MG63 (cell line): ENCODE measurements around the gene BBS9. TPM values are rescaled to one million over a fixed set of nuclear protein-coding genes. Genes with fewer than 3 reads are reported as not detected.
"Not testable (repeated sequence)": the region's sequence is repeated elsewhere in the genome, so short reads cannot be mapped to it uniquely, and the experiment has no call there.

Source experiments
- DNase-seq: peaks from one replicate; pipeline ENCODE4 v3.0.0-alpha.2; 2020
- H3K27me3 ChIP-seq: fragments of 250-450 bp; sonication (Bioruptor Pico); 2 replicates; pipeline ENCODE4 v1.5.1; 2020; ENCODE audit warnings: mild to moderate bottlenecking, moderate library complexity
- H3K36me3 ChIP-seq: fragments of 250-450 bp; sonication (Bioruptor Pico); 2 replicates; pipeline ENCODE4 v1.5.1; 2020; ENCODE audit warnings: mild to moderate bottlenecking, moderate library complexity
- H3K4me3 ChIP-seq: fragments of 250-450 bp; sonication (Bioruptor Pico); 2 replicates; pipeline ENCODE4 v1.5.1; 2020; ENCODE audit warnings: mild to moderate bottlenecking, moderate library complexity
- H3K9me3 ChIP-seq: fragments of 250-450 bp; sonication (Bioruptor Pico); 2 replicates; pipeline ENCODE4 v1.5.1; 2020; ENCODE audit warnings: mild to moderate bottlenecking, moderate library complexity
- total RNA-seq: library from RNA; depleted of rRNA; stranded (reverse); fragments of >200 nt; shearing (Covaris generic); gene quantifications from 2 replicates; pipeline ENCODE4 v1.2.3, GENCODE V29; 2014; ENCODE audit warnings: low replicate concordance

BBS9 gene
- total RNA-seq, 1 experiment from 2014 or later = 25.7 TPM

DNA sequence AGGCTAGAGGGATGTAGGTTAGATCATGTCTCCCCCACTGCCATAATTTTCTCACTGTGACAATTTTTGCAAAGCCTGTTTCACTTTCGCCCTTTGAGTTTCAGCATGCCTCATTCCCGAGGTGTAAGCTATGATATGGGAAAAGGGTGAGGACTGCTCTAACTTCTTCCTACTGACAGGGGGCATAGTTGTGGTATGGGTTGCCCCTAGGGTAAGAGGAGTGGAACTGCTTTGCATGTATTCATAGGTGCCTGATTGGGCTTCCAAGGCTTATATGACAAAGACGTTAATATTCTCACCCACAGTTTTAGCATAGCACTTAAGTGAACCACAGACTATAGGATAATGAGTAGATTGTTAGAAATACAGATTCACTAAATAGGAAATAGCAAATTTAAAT, 148.7 kb downstream of the BBS9 start:
- no peaks in the 10 kb centered on the region for H3K27me3 ChIP-seq
- H3K4me3 ChIP-seq = no peak overlapping the region
- peaks cover 10% of the 10 kb centered on the region for H3K9me3 ChIP-seq
- H3K36me3 ChIP-seq = peaks cover 19% of the 10 kb centered on the region
- DNase-seq = no peak

DNA sequence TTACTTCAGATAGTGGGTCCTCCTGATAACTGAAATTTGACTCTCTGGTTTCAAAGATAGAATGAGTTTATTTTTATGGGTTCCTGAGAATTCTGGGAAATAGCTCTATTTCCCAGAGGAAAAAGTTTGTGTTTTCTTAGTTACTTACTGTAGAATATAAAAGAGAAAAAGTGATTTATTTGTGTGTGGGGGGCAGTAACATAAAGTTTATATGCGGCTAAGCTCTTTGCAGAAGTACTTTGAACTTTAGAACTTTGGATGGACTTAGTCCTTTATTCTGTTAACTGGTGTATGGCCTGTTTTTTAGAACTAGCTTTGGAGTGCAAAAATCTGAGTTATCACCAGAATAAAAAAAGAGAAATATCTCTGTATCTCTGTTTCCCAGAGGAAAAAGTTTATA, 157.1 kb downstream of the BBS9 start:
- peaks cover 5% of the 10 kb centered on the region; the same call in 1 of the 2 replicates for H3K36me3 ChIP-seq
- H3K4me3 ChIP-seq = no peak overlapping the region
- H3K9me3 ChIP-seq = peaks cover 5% of the 10 kb centered on the region; the same call in 1 of the 2 replicates
- no peaks in the 10 kb centered on the region for H3K27me3 ChIP-seq
- no peak for DNase-seq

DNA sequence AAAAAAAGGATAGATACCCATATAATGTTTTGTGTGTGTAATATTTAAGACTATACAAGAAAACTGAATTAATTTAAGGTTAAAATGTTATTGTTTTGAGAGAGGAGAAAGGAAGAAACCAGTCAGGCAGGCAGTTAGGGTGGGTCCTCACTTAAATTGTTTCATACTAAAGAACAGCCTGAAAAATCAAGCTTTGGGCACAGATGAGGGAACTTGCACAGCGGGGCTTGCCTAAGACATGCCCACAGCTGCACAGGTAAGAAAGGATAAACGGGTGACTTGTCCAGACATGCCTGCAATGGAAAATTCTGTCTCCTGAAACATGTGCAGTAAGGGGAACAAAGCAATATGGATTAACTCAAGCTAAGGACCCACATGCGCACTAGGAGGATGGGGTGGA, 158.4 kb downstream of the BBS9 start:
- no peaks in the 10 kb centered on the region for H3K27me3 ChIP-seq
- peaks cover 5% of the 10 kb centered on the region; the same call in 1 of the 2 replicates for H3K9me3 ChIP-seq
- H3K36me3 ChIP-seq = peaks cover 5% of the 10 kb centered on the region; the same call in 1 of the 2 replicates
- DNase-seq = no peak
- no peak overlapping the region for H3K4me3 ChIP-seq

DNA sequence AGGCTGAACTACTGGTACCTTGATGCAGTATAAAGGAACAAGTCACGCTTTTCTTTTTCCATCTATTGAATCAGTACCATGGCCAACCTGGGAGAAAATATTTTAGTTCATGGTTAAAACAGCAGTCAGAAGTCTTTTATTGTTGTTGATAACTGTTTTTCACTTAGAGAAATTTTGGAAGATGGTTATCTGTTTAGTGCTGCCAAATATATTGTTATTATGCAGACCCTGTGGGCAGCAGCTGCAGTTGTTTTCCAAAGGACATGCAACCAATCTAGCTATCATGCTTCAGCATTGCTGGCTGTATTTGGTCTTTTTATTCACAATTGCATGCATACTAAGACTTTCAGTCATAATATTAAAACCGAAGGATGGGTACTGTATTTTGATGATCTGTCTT, 169.5 kb downstream of the BBS9 start:
- H3K36me3 ChIP-seq = no peaks in the 10 kb centered on the region; the same call in 1 of the 2 replicates
- peaks cover 18% of the 10 kb centered on the region for H3K9me3 ChIP-seq
- no peak overlapping the region for H3K4me3 ChIP-seq
- H3K27me3 ChIP-seq = no peaks in the 10 kb centered on the region
- DNase-seq = no peak

DNA sequence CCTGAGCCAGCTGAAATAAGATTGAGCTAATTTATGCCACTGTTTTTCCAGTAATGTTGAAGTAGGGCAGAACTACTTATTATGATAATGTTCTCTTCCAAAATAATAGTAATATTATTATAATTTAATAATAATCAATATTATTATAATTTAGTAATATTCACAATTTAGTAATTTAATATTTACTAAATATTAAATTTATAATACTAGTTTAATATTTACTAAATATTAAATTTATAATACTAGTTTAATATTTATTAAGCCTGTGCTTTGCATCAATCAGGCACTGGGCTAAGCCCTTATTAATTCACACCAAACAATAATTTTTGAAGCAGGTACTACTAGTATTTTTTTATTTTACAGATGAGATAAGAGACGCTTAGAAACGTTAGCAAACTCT, 170.1 kb downstream of the BBS9 start:
- Histone ChIP-seq H3K36me3 (no peaks in the 10 kb centered on the region; the same call in 1 of the 2 replicates), H3K9me3 (peaks cover 18% of the 10 kb centered on the region), H3K4me3 (no peak overlapping the region), H3K27me3 (no peaks in the 10 kb centered on the region)
- no peak for DNase-seq

DNA sequence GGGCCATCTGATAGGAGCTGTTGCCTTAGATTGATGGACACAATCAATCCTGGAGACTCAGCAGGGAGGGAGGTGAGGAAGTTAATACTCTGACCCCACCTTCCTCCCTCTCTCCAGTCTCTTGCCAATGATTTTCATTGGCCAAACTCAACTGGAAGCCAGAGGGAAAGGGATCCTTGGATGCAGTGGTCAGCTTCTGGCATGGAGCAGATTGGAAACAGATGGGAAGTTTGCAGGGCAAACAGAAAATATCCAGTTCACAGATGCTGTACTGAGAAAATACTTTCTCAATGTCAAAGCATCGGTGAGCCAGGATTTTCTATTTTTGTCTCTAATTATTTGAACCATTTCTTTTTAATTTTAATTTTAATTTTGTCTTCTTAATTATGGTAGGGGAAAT, 170.8 kb downstream of the BBS9 start:
- H3K4me3 ChIP-seq = no peak overlapping the region
- DNase-seq = no peak
- no peaks in the 10 kb centered on the region for H3K27me3 ChIP-seq
- H3K9me3 ChIP-seq = peaks cover 18% of the 10 kb centered on the region
- no peaks in the 10 kb centered on the region; the same call in 1 of the 2 replicates for H3K36me3 ChIP-seq

DNA sequence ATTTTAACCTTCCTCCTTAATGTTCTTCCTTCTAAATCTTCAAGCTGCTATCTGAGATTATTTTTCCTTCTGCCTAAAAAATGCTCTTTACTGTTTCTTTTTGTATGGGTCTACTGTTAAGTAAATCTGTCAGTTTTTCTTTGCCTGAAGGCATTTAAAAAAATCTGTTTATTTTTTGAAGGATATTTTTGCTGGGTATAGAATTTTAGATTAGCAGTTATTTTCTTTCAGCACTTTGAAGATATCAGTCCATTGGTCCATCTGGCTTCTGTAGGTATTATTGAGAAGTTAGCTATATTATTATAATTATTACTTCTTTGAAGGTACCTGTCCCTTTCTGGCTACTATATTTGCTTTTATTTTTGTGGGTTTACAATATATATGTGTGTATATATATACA, 171.4 kb downstream of the BBS9 start:
- H3K36me3 ChIP-seq = no peaks in the 10 kb centered on the region; the same call in 1 of the 2 replicates
- H3K4me3 ChIP-seq = no peak overlapping the region
- DNase-seq = no peak
- H3K9me3 ChIP-seq = peaks cover 19% of the 10 kb centered on the region
- no peaks in the 10 kb centered on the region for H3K27me3 ChIP-seq

DNA sequence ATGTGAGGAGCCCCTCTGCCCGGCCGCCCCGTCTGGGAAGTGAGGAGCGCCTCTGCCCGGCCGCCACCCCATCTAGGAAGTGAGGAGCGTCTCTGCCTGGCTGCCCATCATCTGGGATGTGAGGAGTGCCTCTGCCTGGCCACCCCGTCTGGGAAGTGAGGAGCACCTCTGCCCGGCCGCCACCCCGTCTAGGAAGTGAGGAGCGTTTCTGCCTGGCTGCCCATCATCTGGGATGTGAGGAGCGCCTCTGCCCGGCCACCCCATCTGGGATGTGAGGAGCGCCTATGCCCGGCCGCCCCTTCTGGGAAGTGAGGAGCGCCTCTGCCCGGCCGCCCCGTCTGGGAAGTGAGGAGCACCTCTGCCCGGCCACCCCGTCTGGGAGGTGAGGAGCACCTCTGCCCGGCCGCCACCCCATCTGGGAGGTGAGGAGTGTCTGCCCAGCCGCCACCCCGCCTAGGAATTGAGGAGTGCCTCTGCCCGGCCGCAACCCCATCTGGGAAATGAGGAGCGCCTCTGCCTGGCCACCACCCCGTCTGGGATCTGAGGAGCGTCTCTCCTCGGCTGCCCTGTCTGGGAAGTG, 174.7 kb downstream of the BBS9 start:
- H3K9me3 ChIP-seq = peaks cover 22% of the 10 kb centered on the region
- H3K36me3 ChIP-seq, H3K4me3 ChIP-seq: not testable (repeated sequence)

DNA sequence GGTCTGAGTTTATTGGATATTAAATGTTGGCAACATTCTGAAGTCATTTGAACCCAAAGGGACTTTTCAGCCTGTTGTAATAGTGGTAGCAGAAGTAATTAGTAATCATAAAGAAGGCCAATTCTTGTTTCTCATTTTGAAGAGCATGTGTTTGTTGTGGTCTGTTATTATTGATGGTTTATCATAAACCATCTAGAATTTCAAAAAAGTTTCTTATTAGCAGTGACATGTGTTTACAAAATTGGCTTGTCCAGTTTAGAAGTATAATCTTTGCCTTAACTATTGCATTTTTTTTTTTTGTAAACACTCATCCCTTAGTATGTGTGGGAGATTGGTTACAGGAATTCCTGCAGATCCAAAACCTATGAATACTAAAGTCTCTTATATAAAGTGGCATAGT, 177.8 kb downstream of the BBS9 start:
- H3K9me3 ChIP-seq = peaks cover 6% of the 10 kb centered on the region
- no peaks in the 10 kb centered on the region for H3K27me3 ChIP-seq
- H3K4me3 ChIP-seq = no peak overlapping the region
- DNase-seq = no peak
- H3K36me3 ChIP-seq = no peaks in the 10 kb centered on the region; the same call in 1 of the 2 replicates

More for the DNA sequence above, 174.7 kb downstream of the BBS9 start:
- H3K27me3 ChIP-seq, DNase-seq: not testable (repeated sequence)

DNA sequence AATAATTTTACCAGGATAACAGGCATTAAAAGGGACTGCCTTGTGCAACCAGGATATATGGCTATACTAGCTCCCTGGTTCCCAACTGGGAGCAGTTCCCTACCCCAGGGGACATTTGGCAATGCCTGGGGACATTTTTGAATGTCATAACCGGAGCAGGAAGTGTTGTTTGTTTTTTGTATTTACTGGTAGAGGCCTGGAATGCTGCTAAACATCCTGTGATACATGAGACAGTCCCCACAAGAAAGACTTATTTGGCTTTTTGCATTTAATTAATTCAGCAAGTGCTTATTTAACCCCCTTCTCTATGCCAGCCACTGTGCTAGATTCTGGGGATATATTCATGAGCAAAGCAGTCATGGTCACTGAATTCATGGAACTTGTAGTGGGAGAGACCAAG, 181.2 kb downstream of the BBS9 start:
- no peak for DNase-seq
- H3K36me3 ChIP-seq = no peaks in the 10 kb centered on the region; the same call in 1 of the 2 replicates
- no peak overlapping the region for H3K4me3 ChIP-seq
- no peaks in the 10 kb centered on the region for H3K27me3 ChIP-seq
- peaks cover 4% of the 10 kb centered on the region for H3K9me3 ChIP-seq

DNA sequence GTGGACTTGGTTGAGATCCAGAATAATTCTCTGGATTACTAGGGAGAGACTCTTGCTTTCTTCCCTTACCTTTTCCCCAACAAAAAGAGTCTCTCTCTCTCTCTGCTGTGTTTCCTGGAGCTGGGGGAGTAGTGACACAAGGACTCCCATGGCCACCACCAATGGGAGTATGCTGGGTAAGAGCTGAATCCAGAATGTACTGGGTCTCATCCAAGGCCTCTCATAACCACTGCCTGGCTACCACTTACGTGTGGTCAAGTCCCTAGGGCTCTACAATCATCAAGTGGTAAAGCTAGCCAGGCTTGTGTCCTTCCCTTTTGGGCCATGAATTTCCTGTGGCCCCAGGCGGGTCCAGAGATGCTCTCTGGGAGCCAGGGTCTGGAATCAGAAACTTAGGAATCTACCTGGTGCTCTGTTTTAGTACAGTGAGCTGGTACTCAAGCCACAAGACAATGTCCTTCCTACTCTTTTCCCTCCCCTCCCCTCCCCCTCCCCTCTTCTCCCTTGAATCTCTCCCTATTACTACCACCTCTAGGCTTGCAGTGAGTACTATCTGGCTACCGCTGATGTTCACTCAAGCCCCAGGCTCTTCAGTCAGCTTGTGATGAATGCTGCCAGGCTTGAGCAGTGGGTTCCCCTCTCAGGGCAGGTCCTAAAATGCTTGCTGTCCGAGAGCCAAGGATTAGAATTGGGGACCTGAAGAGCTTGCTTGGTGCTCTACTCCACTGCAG, 196.6 kb downstream of the BBS9 start:
- Histone ChIP-seq H3K4me3 (no peak overlapping the region), H3K36me3 (no peaks in the 10 kb centered on the region; the same call in 1 of the 2 replicates), H3K9me3 (peaks cover 8% of the 10 kb centered on the region), H3K27me3 (no peaks in the 10 kb centered on the region)
- DNase-seq = no peak

DNA sequence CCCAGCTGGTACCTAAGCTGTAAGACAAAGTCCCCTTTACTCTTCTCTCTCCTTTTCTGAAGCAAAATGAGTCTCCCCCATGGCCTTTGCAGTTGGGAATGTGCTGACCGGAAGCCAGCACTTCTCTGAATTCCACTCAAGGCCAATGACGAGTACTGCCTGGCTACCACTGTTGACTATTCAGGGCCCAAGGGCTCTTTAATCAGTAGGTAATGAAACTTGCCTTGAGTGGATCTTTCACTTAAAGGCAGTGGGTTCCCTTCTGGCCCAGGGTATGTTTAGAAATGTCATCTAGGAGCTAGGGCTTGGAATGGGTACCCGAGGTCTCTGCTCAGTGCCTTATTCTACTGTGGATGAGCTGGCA, 197.1 kb downstream of the BBS9 start:
- Histone ChIP-seq H3K9me3 (peaks cover 8% of the 10 kb centered on the region), H3K4me3 (no peak overlapping the region), H3K36me3 (no peaks in the 10 kb centered on the region; the same call in 1 of the 2 replicates), H3K27me3 (no peaks in the 10 kb centered on the region)
- DNase-seq = no peak

DNA sequence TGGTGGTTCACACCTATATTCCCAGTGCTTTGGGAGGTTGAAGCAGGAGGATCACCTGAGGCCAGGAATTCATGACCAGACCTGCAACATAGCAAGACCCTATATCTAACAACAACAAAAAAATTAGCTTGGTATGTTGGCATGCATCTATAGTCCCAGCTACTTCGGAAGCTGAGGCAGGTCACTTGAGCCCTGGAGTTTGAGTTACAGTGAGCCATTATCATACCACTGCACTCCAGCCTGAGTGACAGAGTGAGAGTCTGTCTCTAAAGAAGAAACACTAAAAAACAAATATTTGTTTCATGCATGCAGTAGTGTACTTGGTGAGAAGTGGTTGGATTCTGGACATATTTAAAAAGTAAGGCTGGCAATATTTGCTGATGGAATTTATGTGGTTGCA, 198.1 kb downstream of the BBS9 start:
- Histone ChIP-seq H3K9me3 (peaks cover 8% of the 10 kb centered on the region), H3K27me3 (no peaks in the 10 kb centered on the region), H3K36me3 (no peaks in the 10 kb centered on the region; the same call in 1 of the 2 replicates), H3K4me3 (no peak overlapping the region)
- DNase-seq = no peak

DNA sequence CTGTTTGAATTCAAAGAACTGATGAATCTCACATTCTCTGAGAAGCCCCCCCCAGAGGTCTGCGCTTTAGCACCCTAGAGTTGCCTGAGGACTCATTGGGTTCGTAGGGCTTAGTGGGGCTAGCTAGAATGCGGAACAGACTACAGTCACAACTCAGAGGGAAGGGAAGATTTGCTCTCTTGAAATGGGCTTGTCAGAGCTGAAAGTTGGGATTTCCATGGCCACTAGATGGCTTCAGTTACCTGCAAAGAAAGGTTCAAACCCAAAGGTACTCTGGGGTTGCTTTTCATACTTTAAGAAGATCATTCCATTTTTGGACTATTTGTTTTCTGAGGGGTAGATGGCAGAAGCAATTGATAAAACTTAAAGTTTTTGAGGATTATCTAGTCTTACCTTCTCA, 205.0 kb downstream of the BBS9 start:
- H3K27me3 ChIP-seq = no peaks in the 10 kb centered on the region
- no peaks in the 10 kb centered on the region for H3K9me3 ChIP-seq
- DNase-seq = no peak
- no peaks in the 10 kb centered on the region for H3K36me3 ChIP-seq
- no peak overlapping the region for H3K4me3 ChIP-seq

DNA sequence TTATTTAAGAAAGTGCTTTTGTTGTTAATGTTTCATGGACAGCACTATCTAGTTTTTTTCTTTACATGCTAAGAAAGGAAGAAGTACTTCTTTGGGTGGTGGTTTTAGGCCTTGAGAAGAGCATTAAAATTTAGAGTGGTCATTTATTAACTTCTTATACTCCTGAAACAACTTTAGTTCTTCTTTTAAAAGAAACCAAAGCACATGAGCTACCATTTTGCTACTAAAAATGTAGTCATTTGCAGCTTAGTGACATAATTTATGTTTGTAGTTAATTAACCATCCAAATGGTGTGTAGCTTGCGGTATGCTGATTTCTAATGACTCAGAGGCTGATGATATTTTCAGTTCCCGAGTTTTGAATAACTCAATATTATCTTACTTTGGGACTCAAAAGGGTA, 207.5 kb downstream of the BBS9 start:
- Histone ChIP-seq H3K4me3 (no peak overlapping the region), H3K27me3 (no peaks in the 10 kb centered on the region), H3K36me3 (no peaks in the 10 kb centered on the region), H3K9me3 (no peaks in the 10 kb centered on the region)
- no peak for DNase-seq

DNA sequence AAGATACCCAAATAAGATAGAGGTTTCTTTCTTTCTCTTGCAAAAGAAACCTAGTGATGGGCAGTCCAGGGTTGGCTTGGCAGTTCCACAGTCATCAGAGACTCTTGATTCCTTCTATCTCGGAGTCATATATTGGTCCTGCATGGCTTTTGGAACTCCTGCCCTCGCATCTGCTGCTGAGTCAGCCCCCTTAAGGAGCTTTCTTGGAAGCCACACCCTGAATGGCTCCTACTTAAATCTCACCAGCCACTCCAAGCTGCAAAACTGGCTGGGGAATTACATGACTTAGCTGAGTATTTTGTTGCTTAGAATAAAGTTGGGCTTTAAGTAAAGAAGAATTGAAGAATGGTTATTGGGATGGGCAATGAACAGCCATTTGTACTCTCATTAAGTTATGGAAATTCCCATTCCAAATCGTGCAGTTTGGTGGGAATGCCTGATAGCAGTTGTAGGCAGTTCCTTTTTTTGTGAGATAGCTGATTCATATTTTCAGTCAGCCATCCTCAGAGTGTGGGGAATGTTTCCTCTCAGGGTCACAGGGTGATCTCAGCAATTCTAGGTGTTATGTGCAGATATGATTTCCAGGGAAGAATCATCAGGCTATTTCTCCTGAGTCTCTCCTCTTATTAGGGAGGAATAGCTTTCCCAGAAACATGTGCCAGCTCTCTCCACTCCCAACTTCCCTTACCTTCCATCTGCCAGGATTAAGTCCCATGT, 209.9 kb downstream of the BBS9 start:
- no peak overlapping the region for H3K4me3 ChIP-seq
- DNase-seq = peak; percentile 33
- H3K27me3 ChIP-seq = no peaks in the 10 kb centered on the region
- H3K36me3 ChIP-seq = no peaks in the 10 kb centered on the region
- H3K9me3 ChIP-seq = no peaks in the 10 kb centered on the region

DNA sequence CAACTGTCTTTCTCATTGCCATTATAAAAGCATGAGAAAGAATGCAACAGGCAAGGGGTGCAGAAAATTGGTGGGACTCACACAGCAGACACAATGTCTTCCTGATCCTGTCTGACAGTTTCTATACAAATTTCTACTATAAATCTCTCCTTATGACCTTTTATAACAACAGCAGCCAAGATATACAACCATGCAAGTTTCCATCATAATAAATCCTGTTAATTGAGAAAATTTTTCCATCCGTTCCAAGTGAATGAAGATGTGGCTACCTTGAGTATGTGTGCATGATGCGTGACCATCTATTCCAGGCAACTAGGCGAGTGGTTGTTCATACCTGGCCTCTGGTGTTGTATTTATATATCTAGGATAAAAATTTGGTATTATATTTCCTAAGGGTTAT, 216.7 kb downstream of the BBS9 start:
- Histone ChIP-seq H3K27me3 (no peaks in the 10 kb centered on the region), H3K36me3 (0 out of 2 replicates have a peak, but pooled peaks cover 2% of the 10 kb centered on the region), H3K9me3 (no peaks in the 10 kb centered on the region), H3K4me3 (no peak overlapping the region)
- no peak for DNase-seq
